Heart left ventricle (tissue), 16 donors: ENCODE results near the gene RNF135. TPM values are rescaled to one million over a fixed set of nuclear protein-coding genes. Genes with fewer than 3 reads are reported as not detected.
"Not testable (repeated sequence)": the region's sequence is repeated elsewhere in the genome, so short reads cannot be mapped to it uniquely, and the experiment has no call there.

Experiments
- ATAC-seq, 4 donors: fragments of 200-7000 bp; cut with Tn5 transposase; one replicate each; pipeline ENCODE4 v1.9.1; 2020 to 2022; ENCODE audit warnings: moderate library complexity in 4 of 4, mild to moderate bottlenecking in 3 of 4, moderate number of reproducible peaks in 1 of 4
- DNase-seq, 5 donors: peaks; one replicate each; pipeline ENCODE4 v3.0.0-alpha.2; 2020
- H3K27ac ChIP-seq, 12 donors: fragments of 200-600 bp; sonication (generic) in 4 of 12; one replicate each; pipeline versions ENCODE4 v1.5.0 to v1.8.0; 2016 to 2022; ENCODE audit warnings: mild to moderate bottlenecking in 2 of 12
- H3K27me3 ChIP-seq, 9 donors: fragments of 200-600 bp; sonication (generic) in 2 of 9; one replicate each; pipeline versions ENCODE4 v1.5.1 to v1.8.0; 2016 to 2022; ENCODE audit warnings: mild to moderate bottlenecking in 3 of 9
- H3K36me3 ChIP-seq, 9 donors: fragments of 200-600 bp; sonication (generic) in 2 of 9; one replicate each; pipeline versions ENCODE4 v1.5.0 to v1.8.0; 2018 to 2022; ENCODE audit warnings: mild to moderate bottlenecking in 2 of 9
- H3K4me1 ChIP-seq, 12 donors: fragments of 200-600 bp; sonication (generic) in 4 of 12; one replicate each; pipeline versions ENCODE4 v1.5.0 to v1.8.0; 2016 to 2022; ENCODE audit warnings: mild to moderate bottlenecking in 3 of 12
- H3K4me3 ChIP-seq, 12 donors: fragments of 200-600 bp; sonication (generic) in 4 of 12; one replicate each; pipeline versions ENCODE4 v1.5.0 to v1.8.0; 2017 to 2022; ENCODE audit warnings: mild to moderate bottlenecking in 9 of 12, moderate library complexity in 4 of 12
- H3K9me3 ChIP-seq, 12 donors: fragments of 200-600 bp; sonication (generic) in 4 of 12; one replicate each; pipeline versions ENCODE4 v1.5.0 to v1.8.0; 2016 to 2022; ENCODE audit warnings: mild to moderate bottlenecking in 1 of 12
- CTCF ChIP-seq, 12 donors: fragments of 200-600 bp; sonication (generic) in 4 of 12; IDR thresholded peaks; one replicate each; pipeline versions ENCODE4 v1.5.0 to v1.8.0; 2018 to 2022; ENCODE audit warnings: antibody characterized with exemption in 12 of 12, mild to moderate bottlenecking in 5 of 12
- POLR2A ChIP-seq, 2 donors: fragments of 450-650 bp; IDR thresholded peaks; one replicate each; pipeline ENCODE4 v1.6.1; 2017; ENCODE audit warnings: antibody characterized with exemption in 2 of 2, mild to moderate bottlenecking in 2 of 2, moderate library complexity in 2 of 2
- WGBS, 4 donors: extraction: QIAGEN DNeasy Blood & Tissue Kit in 2 of 4; methylation state at CpG; one replicate each; pipeline versions ENCODE4 v1.1.5 to v1.1.7; 2013 to 2018; 5-methylcytosine and 5-hydroxymethylcytosine counted together
- intact Hi-C, 10 donors: fragments of 100-400 bp; cut with DNase I; formaldehyde crosslinking; loops; one replicate each; pipeline versions ENCODE4 v1.11.1 to v1.14.2; 2022
- polyA plus RNA-seq, 2 donors: library from polyadenylated mRNA; stranded (reverse); fragments of 200-250 nt; gene quantifications; one replicate each; pipeline ENCODE4 v1.2.3, GENCODE V29; 2013
- total RNA-seq, 9 donors: library from RNA; depleted of rRNA in 2 of 9; stranded (reverse); fragments of >200 nt in 2 of 9; fragmentation: NEBNext Ultra II Directional in 3 of 9; extraction: Animal tissue kit (Norgen Biotek cat#: 25700) in 3 of 9; gene quantifications; one replicate each; pipeline versions ENCODE4 v1.1.0 to v1.2.4, GENCODE V29; 2016 to 2023
- donor health status: ischemic (EF 13 %, LVEDD 7.1; RV severe dilation, severe dysfunction).
- donor health status: healthy with polysubstance abuse.
- donor health status: DM: no; HTN: yes; CAD: no.
- donor health status: DM: no; HTN: no; CAD: no.
- donor health status: ischemic (EF 25% LVEDD 6.9; RV normal size, moderate dysfunction).
- donor health status: ischemic (EF 25% LVEDD 5.7; RV mildly dilated, moderate dysfunction).
- donor health status: healthy.
- donor health status: DM: yes; HTN: yes; CAD: no.
- donor health status: ischemic (EF 35%, LVEDD 5.7; RV mildly dilated, moderate dysfunction).
- donor health status: nonischemic (EF 11% LVEDD 7.7; RV severe dilation, severe dysfunction).
- donor health status: DM: yes; HTN: yes; CAD: no.
- donor health status: PGD.
- donor health status: ischemic (EF 29% LVEDD 5.4; RV normal size, mild dysfunction).
- donor health status: nonischemic (EF 23%, LVEDD 6.1; RV moderate dilation, normal function).

The RNF135 gene
- total and polyA plus RNA-seq, 11 donors = 3.9 to 19.1 (median 5.0) TPM

- Histone ChIP-seq H3K27me3 (no peaks in the 10 kb centered on the region), H3K36me3 (peaks cover 0 to 8% (median 0%) of the 10 kb centered on the region in 9 donors), H3K4me1 (peaks cover 0 to 88% (median 11%) of the 10 kb centered on the region in 12 donors), H3K9me3 (no peaks in the 10 kb centered on the region), H3K27ac (peak overlapping the region in 9 of 12 donors; percentile 13 to 94 (median 66)), H3K4me3 (no peak overlapping the region)
- no peak for TF ChIP-seq CTCF (IDR thresholded peaks at IDR 0.05)
- TF ChIP-seq POLR2A (IDR thresholded peaks at IDR 0.05) = no peak
- no peak for ATAC-seq
- DNase-seq = no peak
- intact Hi-C loops = no loop called here
- WGBS, 4 donors = 83 to 96% (median 91%) methylated on average over 6 of the region's 6 CpGs
Observed at GRCh38 chr17:30957741-30958140, 13.1 kb upstream of the RNF135 start.

DNA sequence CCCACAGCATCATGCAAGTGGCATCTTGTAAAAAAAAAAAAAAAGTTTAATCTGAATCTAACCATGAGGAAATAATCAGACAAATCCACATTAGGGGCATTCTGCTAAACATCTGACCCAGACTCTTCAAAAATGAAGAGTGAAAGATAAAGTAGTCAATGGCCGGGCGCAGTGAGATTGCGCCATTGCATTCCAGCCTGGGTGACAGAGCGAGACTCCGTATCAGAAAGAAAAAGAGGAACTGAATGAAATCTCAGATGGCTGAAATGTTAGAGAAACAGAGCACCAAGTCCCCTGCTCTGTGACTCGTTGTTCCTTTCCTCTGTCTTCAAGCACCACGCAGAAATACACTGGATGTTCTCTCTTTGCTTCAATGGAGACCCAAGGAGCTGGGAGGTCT lies 12.7 kb upstream of the RNF135 start:
- no peaks in the 10 kb centered on the region for H3K9me3 ChIP-seq
- H3K36me3 ChIP-seq = peaks cover 0 to 8% (median 0%) of the 10 kb centered on the region in 9 donors
- H3K4me1 ChIP-seq = peaks cover 0 to 90% (median 11%) of the 10 kb centered on the region in 12 donors
- no peak overlapping the region for H3K4me3 ChIP-seq
- H3K27ac ChIP-seq = peak overlapping the region in 9 of 12 donors; percentile 34 to 94 (median 66)
- no peaks in the 10 kb centered on the region for H3K27me3 ChIP-seq
- intact Hi-C loops = no loop called here
- DNase-seq = peak in 2 of 5 donors; percentile 33 to 70
- 79 to 84% (median 83%) methylated on average over 7 of the region's 7 CpGs for WGBS, 4 donors
- TF ChIP-seq CTCF (IDR thresholded peaks at IDR 0.05) (no peak), POLR2A (IDR thresholded peaks at IDR 0.05) (no peak)
- no peak for ATAC-seq

DNA sequence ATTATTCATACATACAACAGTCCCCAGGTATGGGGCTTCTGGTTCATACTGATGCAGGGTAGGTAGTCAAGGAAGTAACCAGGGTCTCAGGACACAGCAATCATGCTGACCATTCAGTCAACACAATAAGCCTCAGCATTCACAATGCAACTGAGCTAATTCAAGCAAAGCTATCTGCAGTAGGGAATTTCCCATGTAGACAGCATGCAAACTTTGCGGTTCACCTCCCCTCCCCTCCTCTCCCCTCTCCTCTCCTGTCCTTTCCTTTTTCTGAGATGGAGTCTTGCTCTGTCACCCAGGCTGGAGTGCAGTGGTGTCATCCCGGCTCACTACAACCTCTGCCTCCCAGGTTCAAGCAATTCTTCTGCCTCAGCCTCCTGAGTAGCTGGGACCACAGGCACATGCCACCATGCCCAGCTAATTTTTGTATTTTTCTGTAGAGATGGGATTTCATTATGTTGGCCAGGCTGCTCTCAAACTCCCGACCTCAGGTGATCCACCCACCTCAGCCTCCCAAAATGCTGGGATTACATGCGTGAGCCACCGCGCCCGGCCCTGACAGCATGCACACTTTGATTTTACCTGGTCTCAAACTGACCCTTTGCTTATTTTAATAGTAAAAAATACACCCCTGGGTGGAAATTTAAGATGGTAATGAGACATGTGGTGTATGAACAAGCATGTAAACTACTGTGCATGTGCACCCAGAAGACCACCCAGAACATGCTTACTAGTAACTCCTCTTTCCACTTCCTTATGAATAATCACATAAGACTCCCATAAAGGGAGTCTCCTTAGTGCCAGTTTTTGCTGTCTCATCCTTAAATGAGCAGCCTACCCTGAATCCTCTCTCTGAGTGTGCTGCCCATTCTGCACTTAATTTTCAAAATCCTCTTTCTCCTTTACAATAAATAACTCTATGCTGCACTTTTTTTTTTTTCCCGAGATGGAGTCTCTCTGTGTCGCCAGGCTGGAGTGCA lies 9.3 kb upstream of the RNF135 start:
- no peak for TF ChIP-seq POLR2A (IDR thresholded peaks at IDR 0.05)
- no peak for TF ChIP-seq CTCF (IDR thresholded peaks at IDR 0.05)
- H3K27ac ChIP-seq = peak overlapping the region in 2 of 12 donors; percentile 24 to 94
- intact Hi-C loops = loop anchor here in 1 of 10 donors (10.0 kb wide), 1 partner anchor 57 kb away; the partner anchor contains the start of gene TEFM
- DNase-seq (no peak), ATAC-seq (peak in 3 of 4 donors; percentile 26 to 46 (median 40))
- H3K9me3 ChIP-seq = no peaks in the 10 kb centered on the region
- peaks cover 0 to 8% (median 0%) of the 10 kb centered on the region in 9 donors for H3K36me3 ChIP-seq
- WGBS, 4 donors = 84 to 88% (median 86%) methylated on average over 9 of the region's 9 CpGs
- no peak overlapping the region for H3K4me3 ChIP-seq
- H3K27me3 ChIP-seq = no peaks in the 10 kb centered on the region
- peaks cover 0 to 63% (median 4%) of the 10 kb centered on the region in 12 donors for H3K4me1 ChIP-seq

- not testable (repeated sequence) for H3K9me3 ChIP-seq, ATAC-seq, H3K36me3 ChIP-seq, H3K4me3 ChIP-seq, DNase-seq, H3K27me3 ChIP-seq
- intact Hi-C loops = loop anchor here in 1 of 10 donors (10.0 kb wide), 1 partner anchor 60 kb away; the partner anchor contains the start of gene TEFM
- WGBS, 4 donors = 92 to 98% (median 95%) methylated on average over 8 of the region's 8 CpGs
- Histone ChIP-seq H3K4me1 (peaks cover 0 to 53% (median 0%) of the 10 kb centered on the region in 12 donors), H3K27ac (peak overlapping the region in 1 of 12 donors; percentile 18)
Observed at GRCh38 chr17:30964312-30964711, 6.5 kb upstream of the RNF135 start.
